ENCODE data around the gene KLHL8. TPM values are rescaled to one million over a fixed set of nuclear protein-coding genes. Genes with fewer than 3 reads are reported as not detected.

KLHL8 gene
- total and polyA plus RNA-seq, 3 donors from 2014 or later = 9.5 to 10.4 (median 10.3) TPM

- H3K4me3 ChIP-seq = no peak overlapping the region
- TF ChIP-seq POLR2A (IDR thresholded peaks at IDR 0.05) = no peak
- intact Hi-C loops (cut with DNase I; ENCODE audit: low total_unique reads) = no loop called here
- no peaks in the 10 kb centered on the region for H3K36me3 ChIP-seq (ENCODE audit: low read depth, missing control alignments)
- H3K9me3 ChIP-seq = no peaks in the 10 kb centered on the region
- peak overlapping the region in 1 of 2 donors; percentile 76 for H3K27ac ChIP-seq
- DNase-seq = peak; percentile 57
- H3K27me3 ChIP-seq = no peaks in the 10 kb centered on the region
- 52 to 59% methylated on average over 14 to 18 of the region's 18 CpGs for WGBS, 2 donors
- H3K4me1 ChIP-seq = no peaks in the 10 kb centered on the region
These were observed 99.8 kb downstream of the KLHL8 start for GRCh38 chr4:87120411-87121162.

- no peak overlapping the region for H3K4me3 ChIP-seq
- H3K4me1 ChIP-seq = no peaks in the 10 kb centered on the region
- 68 to 83% methylated on average over 4 of the region's 4 CpGs for WGBS, 2 donors
- no peak for DNase-seq
- intact Hi-C loops (cut with DNase I; ENCODE audit: low total_unique reads) = no loop called here
- no peaks in the 10 kb centered on the region for H3K36me3 ChIP-seq (ENCODE audit: low read depth, missing control alignments)
- H3K9me3 ChIP-seq = no peaks in the 10 kb centered on the region
- H3K27ac ChIP-seq = peak overlapping the region in 1 of 2 donors; percentile 76
- no peak for TF ChIP-seq CTCF (IDR thresholded peaks at IDR 0.05)
- TF ChIP-seq POLR2A (IDR thresholded peaks at IDR 0.05) = no peak
- H3K27me3 ChIP-seq = no peaks in the 10 kb centered on the region
These were observed 100.4 kb downstream of the KLHL8 start for GRCh38 chr4:87120010-87120409.

GRCh38 chr4:87118826-87119225 is 101.6 kb downstream of the KLHL8 start:
- 91 to 94% methylated on average over 2 of the region's 2 CpGs for WGBS, 2 donors
- no peaks in the 10 kb centered on the region for H3K9me3 ChIP-seq
- H3K4me1 ChIP-seq = no peaks in the 10 kb centered on the region
- H3K36me3 ChIP-seq (ENCODE audit: low read depth, missing control alignments) = no peaks in the 10 kb centered on the region
- no peak overlapping the region for H3K27ac ChIP-seq
- TF ChIP-seq CTCF (IDR thresholded peaks at IDR 0.05) (no peak), POLR2A (IDR thresholded peaks at IDR 0.05) (no peak)
- intact Hi-C loops (cut with DNase I; ENCODE audit: low total_unique reads) = no loop called here
- H3K4me3 ChIP-seq = no peak overlapping the region
- DNase-seq = no peak
- no peaks in the 10 kb centered on the region for H3K27me3 ChIP-seq

DNA sequence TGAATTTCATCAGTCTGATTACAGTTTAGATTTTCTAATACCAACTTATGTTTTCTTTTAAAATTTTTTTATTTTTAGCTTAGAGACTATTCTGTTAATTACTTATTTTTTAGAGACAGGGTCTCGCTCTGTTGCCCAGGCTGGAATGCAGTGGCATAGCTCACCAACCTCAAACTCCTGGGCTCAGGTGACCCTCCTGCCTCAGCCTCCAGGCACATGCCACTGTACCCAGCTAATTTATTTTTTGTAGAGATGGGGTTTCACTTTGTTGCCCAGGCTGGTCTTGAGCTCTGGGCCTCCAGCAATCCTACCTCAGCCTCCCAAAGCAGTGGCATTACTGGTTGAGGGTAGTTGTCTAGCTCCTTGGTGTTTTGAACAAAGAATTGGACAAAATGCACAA is 102.0 kb downstream of the KLHL8 start:
- Histone ChIP-seq H3K4me3 (no peak overlapping the region), H3K4me1 (no peaks in the 10 kb centered on the region), H3K36me3 (ENCODE audit: low read depth, missing control alignments) (no peaks in the 10 kb centered on the region), H3K9me3 (no peaks in the 10 kb centered on the region), H3K27me3 (no peaks in the 10 kb centered on the region), H3K27ac (no peak overlapping the region)
- WGBS, 2 donors = 93 to 94% methylated on average over 1 of the region's 1 CpG
- DNase-seq = no peak
- no peak for TF ChIP-seq POLR2A (IDR thresholded peaks at IDR 0.05)
- intact Hi-C loops (cut with DNase I; ENCODE audit: low total_unique reads) = no loop called here

DNA sequence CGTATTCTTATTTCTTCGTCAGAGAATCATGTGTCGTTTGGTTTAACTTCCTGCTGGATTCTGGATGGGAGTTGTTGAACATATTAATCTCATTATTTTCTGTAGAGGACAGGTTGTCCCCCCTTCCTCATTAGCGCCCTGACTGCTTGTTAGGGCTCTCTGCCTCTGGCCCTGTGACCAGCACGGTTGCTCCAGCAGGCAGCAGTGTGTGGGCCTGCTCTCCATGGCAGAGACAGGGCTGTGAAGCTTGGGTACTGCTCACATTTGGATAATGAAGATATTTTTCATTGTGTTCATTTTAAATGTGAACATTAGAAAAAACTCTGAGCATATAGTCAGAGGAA is 102.7 kb downstream of the KLHL8 start:
- Histone ChIP-seq H3K9me3 (no peaks in the 10 kb centered on the region), H3K4me3 (no peak overlapping the region), H3K27me3 (no peaks in the 10 kb centered on the region), H3K4me1 (no peaks in the 10 kb centered on the region), H3K36me3 (ENCODE audit: low read depth, missing control alignments) (no peaks in the 10 kb centered on the region), H3K27ac (no peak overlapping the region)
- intact Hi-C loops (cut with DNase I; ENCODE audit: low total_unique reads) = no loop called here
- TF ChIP-seq CTCF (IDR thresholded peaks at IDR 0.05) = no peak
- TF ChIP-seq POLR2A (IDR thresholded peaks at IDR 0.05) = no peak
- 78 to 79% methylated on average over 5 of the region's 5 CpGs for WGBS, 2 donors
- DNase-seq = no peak
